NK-92 treated with Interleukin-12 subunit alpha and Interleukin-12 subunit beta, amount 100 ng/mL, for 24 hours (cell line): ENCODE measurements around the gene CCDC7.
"Not testable (repeated sequence)": the region's sequence is repeated elsewhere in the genome, so short reads cannot be mapped to it uniquely, and the experiment has no call there.

Source experiments
- DNase-seq: peaks from one replicate; lab custom pipeline; 2025; lab: John Stamatoyannopoulos, UW

Gene CCDC7

GRCh38 chr10:32562695-32563094 is 116.8 kb downstream of the CCDC7 start:
- not testable (repeated sequence) for DNase-seq

DNA sequence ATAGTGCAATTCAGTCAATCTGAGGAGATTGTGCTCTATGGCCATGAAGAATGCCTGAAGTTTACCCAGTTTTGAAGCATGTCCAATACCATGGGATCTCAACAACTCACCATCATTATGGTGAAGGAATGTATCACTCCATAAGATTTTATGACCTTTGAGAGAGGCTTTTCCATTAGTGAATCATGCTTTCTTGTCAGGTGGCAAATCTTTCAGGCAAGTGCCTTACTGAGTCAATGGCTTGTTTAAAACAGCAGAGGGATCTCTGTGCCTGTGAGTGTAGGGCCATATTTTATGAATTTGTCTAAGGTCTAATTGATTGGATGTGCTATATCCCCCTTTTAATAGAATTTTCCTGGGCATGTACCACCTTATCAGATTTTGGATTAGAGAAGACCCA is 131.5 kb downstream of the CCDC7 start:
- no peak for DNase-seq

DNA sequence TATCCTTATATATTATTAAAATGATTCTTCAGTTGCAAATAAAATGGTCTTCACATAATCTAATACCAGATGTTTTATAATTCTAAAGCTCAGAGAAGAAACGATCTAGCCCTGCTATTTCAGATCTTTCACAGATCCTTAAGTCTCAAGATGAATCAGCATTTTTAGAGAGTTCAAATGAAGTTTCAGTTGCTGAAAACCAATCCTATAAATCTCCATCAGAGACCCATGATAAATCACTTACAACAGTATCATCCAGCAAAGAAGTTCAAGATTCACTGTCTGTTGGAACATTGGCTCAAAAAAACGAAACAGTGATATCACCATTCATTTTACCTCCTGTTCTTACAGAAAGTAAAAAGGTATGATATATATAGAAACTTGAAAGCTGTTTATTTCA is 137.0 kb downstream of the CCDC7 start:
- DNase-seq = no peak

- DNase-seq = not testable (repeated sequence)
These were observed 152.1 kb downstream of the CCDC7 start for GRCh38 chr10:32598022-32598421.

- no peak for DNase-seq
These were observed 154.4 kb downstream of the CCDC7 start for GRCh38 chr10:32600317-32600716.

GRCh38 chr10:32601562-32601961 is 155.6 kb downstream of the CCDC7 start:
- not testable (repeated sequence) for DNase-seq

DNA sequence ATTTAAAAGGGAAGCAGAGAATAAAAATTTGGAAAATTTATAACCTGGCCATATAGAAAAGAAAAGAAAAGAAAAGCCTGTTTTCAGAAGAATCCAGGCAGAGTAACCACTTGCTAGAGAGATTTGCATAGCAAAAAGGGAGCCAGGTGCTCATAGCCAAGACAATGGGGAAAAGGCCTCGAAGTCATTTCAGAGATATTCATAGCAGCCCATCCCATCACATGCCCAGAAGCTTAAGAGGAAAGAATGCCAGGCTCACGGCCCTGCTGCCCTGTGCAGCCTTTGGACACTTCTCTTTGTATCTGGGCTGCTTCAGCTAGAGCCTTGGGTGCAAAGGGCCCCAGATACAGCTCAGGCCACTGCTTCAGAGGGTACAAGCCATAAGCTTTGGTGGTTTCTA is 159.8 kb downstream of the CCDC7 start:
- no peak for DNase-seq

DNA sequence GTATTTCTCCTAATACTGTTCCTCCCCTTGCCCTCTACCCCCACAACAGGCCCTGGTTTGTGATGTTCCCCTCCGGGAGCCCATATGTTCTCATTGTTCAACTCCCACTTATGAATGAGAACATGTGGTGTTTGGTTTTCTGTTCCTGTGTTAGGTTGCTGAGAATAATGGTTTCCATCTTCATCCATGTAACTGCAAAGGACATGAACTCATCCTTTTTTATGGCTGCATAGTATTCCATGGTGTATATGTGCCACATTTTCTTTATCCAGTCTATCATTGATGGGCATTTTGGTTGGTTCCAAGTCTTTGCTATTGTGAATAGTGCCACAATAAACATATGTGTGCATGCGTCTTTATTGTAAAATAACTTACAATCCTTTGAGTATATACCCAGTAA is 164.6 kb downstream of the CCDC7 start:
- DNase-seq = not testable (repeated sequence)

- no peak for DNase-seq
These were observed 170.5 kb downstream of the CCDC7 start for GRCh38 chr10:32616438-32616837.

DNA sequence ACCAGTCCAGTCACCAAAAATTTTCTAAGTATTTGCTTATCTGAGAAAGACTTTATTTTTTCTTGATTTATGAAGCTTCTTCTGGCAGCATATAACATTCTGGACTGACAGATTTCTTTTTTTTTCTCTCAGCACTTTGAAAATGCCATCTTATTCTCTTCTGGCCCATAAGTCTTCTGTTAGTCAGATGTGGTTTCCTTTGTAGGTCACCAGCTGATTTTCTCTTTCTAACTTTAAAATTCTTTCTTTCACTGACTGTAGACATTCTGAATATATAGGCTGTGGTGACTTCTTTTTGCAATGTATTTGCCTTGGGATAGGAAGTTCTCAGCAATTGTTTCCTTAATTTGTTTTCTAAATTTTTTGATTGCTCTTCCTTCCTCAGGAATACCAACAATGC is 172.5 kb downstream of the CCDC7 start:
- no peak for DNase-seq

GRCh38 chr10:32621969-32622368 is 176.0 kb downstream of the CCDC7 start:
- no peak for DNase-seq

DNA sequence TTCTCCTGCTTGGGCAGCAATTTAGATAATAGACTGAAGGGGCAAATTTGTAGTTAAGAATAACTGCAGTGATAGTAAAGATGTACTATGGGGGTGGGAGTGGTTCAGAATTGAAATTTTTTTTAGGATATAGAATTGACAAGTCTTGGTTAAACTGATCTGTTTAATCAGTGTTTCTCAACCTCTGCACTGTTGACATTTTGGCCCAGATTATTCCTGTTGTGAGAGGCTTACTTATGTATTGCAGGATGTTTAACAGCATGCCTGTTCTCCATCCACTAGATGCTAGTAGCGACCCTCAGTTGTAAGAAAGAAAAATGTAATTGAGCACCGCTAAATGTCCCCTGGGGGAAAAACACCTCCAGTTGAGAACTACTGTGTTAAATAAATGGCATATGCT is 176.5 kb downstream of the CCDC7 start:
- no peak for DNase-seq

GRCh38 chr10:32627183-32627582 is 181.2 kb downstream of the CCDC7 start:
- no peak for DNase-seq

DNA sequence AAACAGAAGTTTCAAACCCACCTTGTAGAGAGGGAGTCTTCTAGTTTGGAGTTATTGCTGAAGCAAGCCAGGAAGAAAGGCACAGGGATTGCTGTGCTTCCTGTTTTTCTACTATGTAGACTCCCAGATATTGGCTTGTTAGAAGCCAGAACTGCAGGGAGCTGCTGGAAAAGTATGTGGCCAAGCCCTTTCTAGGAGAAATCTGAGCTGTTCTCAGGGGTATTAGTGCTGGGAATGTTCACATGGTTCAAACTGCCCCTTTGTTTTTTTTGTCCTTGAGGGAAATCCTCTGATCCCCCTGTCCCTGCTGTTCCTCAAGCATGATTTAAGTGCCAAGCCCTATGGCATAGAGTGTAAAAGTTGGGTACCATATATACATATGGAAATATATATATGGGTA is 184.0 kb downstream of the CCDC7 start:
- DNase-seq = no peak

GRCh38 chr10:32646535-32646934 is 200.6 kb downstream of the CCDC7 start:
- no peak for DNase-seq

DNA sequence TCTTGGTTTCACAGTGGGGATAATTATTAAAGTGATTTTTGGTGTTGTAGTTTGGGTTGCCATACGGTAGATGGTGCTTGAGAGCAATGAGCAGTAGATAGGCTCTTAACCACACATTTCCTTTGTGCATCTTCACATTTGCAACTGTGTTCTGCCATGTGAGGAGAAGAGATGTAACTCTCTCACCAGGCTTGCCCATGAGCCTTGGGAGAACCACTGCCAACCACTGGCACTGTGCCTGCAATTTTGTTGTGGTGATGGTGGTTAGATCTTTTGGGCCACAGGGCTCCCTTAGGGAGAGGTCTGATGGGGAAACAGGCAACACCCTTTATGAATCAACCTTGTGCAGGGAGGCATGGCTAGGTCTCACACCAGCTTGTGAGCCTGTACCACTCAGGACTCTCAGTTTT is 204.3 kb downstream of the CCDC7 start:
- DNase-seq = no peak

DNA sequence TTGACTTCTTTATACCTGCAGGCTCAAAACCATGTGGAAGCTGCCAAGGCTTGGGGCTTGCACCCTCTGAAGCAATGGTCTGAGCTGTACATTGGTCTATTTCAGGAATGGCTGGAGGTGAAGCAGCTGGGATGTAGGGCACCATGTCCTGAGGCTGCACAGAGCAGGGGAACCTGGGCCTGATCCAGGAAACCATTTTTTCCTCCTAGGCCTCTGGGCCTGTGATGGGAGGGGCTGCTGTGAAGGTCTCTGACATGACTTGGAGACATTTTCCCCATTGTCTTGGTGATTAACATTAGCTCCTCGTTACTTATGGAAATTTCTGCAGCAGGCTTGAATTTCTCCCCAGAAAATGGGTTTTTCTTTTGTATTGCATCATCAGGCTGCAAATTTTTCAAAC is 211.5 kb downstream of the CCDC7 start:
- DNase-seq = not testable (repeated sequence)

DNA sequence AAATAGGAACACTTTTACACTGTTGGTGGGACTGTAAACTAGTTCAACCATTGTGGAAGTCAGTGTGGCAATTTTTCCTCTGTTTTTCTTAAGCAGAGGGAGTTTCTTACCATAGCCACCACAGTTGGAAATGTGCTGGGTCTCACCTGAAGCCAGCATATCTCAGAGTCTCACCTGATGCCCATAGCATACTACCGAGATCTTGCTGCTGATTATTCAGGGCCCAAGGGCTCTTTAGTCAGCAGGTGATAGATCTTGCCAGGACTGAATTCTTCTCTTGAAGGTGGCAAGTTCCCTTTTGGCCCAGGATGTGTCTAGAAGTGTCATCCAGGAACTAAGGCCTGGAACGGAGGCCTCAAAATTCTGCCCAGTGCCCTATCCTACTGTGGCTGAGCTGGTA is 215.4 kb downstream of the CCDC7 start:
- DNase-seq = no peak

GRCh38 chr10:32680803-32681557 is 235.0 kb downstream of the CCDC7 start:
- DNase-seq = no peak

- no peak for DNase-seq
These were observed 238.4 kb downstream of the CCDC7 start for GRCh38 chr10:32684291-32684690.

DNA sequence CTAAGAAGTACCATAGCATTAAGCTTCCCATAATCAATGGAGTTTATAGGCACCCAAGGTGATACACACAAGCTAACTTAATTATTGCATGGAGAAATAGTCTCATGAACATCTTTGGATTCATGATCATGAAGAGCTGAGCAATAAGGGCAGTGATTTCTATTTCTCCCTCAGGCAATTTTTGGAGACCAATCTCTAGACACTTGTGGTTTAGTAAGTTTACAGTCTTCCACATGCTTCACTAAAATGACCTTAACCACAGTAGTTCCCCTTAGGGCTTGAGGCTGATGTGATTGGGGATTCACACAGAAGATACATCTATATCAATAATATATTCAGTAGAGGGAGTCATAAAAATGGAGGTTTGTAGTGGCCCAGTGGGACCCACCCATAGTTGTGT is 241.2 kb downstream of the CCDC7 start:
- no peak for DNase-seq

DNA sequence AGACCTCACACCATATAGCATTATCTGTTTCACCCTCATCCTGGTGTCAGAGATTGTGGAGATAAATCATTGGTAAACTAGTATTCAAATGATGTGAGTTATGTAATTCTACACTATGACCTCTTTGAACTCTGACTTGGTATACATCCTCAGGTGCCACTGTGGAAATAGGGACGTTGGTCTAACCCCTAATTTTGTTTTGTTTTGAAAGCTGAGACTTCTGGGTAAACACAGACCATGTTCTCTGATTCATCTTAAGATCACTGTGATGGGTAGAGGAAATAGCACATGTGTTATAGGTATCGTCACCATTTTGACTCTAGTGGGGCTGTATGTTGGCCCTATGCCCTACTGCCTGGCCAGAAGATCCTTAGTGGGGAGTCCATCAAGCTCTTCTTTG is 241.6 kb downstream of the CCDC7 start:
- DNase-seq = no peak

DNA sequence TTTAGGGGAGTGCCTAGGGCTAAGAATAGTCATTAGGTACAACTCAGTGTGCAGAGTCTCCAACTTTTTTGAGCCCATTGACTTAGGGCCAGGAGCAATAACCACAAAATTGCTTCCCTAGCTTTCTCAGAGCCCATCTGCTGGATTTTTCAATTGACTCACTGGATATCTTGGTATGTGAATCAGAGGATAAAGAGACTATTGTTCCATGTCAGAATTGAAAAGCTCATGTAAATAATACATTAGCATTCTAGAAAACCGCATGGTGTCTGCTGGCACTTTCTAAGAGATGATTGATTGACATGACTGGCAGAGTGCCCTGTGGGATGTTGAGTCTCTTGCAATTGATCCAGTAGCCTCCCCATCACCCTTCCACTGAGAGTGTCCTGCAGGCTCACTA is 246.2 kb downstream of the CCDC7 start:
- no peak for DNase-seq

- no peak for DNase-seq
These were observed 247.6 kb downstream of the CCDC7 start for GRCh38 chr10:32693441-32693979.
